H1 (cell line): ENCODE measurements around the gene TPRG1L.

Source experiments
- ATF2 ChIP-seq: IDR thresholded peaks from 2 replicates; pipeline ENCODE4 v1.6.1; 2012; ENCODE audit warnings: low read length, inconsistent platforms
- CTCF ChIP-seq, 3 experiments: IDR thresholded peaks; 1 replicate in 2 of 3; 2 replicates in 1 of 3; pipeline versions ENCODE4 v1.5.1 to v1.6.1; 2011; ENCODE audit warnings: low read length in 3 of 3, mild to moderate bottlenecking in 3 of 3, inconsistent platforms in 2 of 3, low read depth in 1 of 3, moderate library complexity in 1 of 3; ENCODE audit not compliant: insufficient read depth in 1 of 3; ENCODE audit errors: control extremely low read depth in 1 of 3
- EP300 ChIP-seq, 2 experiments: IDR thresholded peaks; 1 replicate in 1 of 2; 2 replicates in 1 of 2; pipeline ENCODE4 v1.6.1; 2011 to 2012; ENCODE audit warnings: low read depth in 2 of 2, low read length in 2 of 2, mild to moderate bottlenecking in 2 of 2, borderline replicate concordance in 1 of 2, inconsistent platforms in 1 of 2, moderate library complexity in 1 of 2
- EZH2 ChIP-seq: fragments of 200-600 bp; sonication (generic); IDR thresholded peaks from 2 replicates; pipeline ENCODE4 v1.7.1; 2012; ENCODE audit warnings: low read depth, mild to moderate bottlenecking, moderate library complexity, low read length, inconsistent platforms; ENCODE audit not compliant: severe bottlenecking
- GABPA ChIP-seq: IDR thresholded peaks from 2 replicates; pipeline ENCODE4 v1.6.1; 2011; ENCODE audit warnings: mild to moderate bottlenecking, low read length, moderate library complexity, borderline replicate concordance; ENCODE audit not compliant: insufficient read depth
- KDM4A ChIP-seq: IDR thresholded peaks from one replicate; pipeline ENCODE4 v1.7.1; 2012; ENCODE audit warnings: low read depth, mild to moderate bottlenecking, moderate library complexity, low read length, inconsistent platforms; ENCODE audit not compliant: severe bottlenecking
- MAX ChIP-seq: IDR thresholded peaks from 2 replicates; pipeline ENCODE4 v1.6.1; 2012; ENCODE audit warnings: inconsistent platforms
- PHF8 ChIP-seq: fragments of 200-600 bp; sonication (generic); conservative IDR thresholded peaks from 2 replicates; pipeline ENCODE4 v1.7.1; 2012; ENCODE audit warnings: low read depth, mild to moderate bottlenecking, inconsistent platforms, low read length, moderate library complexity
- SIX5 ChIP-seq: IDR thresholded peaks from 2 replicates; pipeline ENCODE4 v1.6.1; 2011; ENCODE audit warnings: mild to moderate bottlenecking, low read depth, low read length
- TAF1 ChIP-seq: IDR thresholded peaks from 2 replicates; pipeline ENCODE4 v1.6.1; 2011; ENCODE audit warnings: mild to moderate bottlenecking, low read depth, low read length
- YY1 ChIP-seq: IDR thresholded peaks from 2 replicates; pipeline ENCODE4 v1.6.1; 2011; ENCODE audit warnings: low read depth, mild to moderate bottlenecking, low read length
- ZNF274 ChIP-seq: IDR thresholded peaks from 2 replicates; pipeline ENCODE4 v1.7.0; 2012; ENCODE audit warnings: low read length, borderline replicate concordance; ENCODE audit errors: extremely low read depth
- TF ChIP-seq, protein P1 (sequence below): IDR thresholded peaks from 2 replicates; pipeline ENCODE4 v1.6.1; 2011; ENCODE audit warnings: low read length, improper control_type of control experiment

GRCh38 chr1:3604468-3604974 is 20.3 kb upstream of the TPRG1L start:
- TF ChIP-seq EZH2 (no peak), KDM4A (no peak), EP300 (IDR thresholded peaks at IDR 0.05; ENCODE audit: borderline replicate concordance in 1 of 2, low read depth in 2 of 2, low read length in 2 of 2) (no peak), GABPA (no peak), CTCF (IDR thresholded peaks at IDR 0.05; ENCODE audit: control extremely low read depth in 1 of 3, insufficient read depth in 1 of 3, low read depth in 1 of 3, low read length in 3 of 3) (no peak), SIX5 (no peak), MAX (no peak), ZNF274 (no peak), ATF2 (no peak), TAF1 (no peak), YY1 (no peak), PHF8 (no peak)
- TF ChIP-seq, protein P1, sequence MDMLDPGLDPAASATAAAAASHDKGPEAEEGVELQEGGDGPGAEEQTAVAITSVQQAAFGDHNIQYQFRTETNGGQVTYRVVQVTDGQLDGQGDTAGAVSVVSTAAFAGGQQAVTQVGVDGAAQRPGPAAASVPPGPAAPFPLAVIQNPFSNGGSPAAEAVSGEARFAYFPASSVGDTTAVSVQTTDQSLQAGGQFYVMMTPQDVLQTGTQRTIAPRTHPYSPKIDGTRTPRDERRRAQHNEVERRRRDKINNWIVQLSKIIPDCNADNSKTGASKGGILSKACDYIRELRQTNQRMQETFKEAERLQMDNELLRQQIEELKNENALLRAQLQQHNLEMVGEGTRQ = no peak
